ENCODE results near the gene POU4F3.

The POU4F3 gene

DNA sequence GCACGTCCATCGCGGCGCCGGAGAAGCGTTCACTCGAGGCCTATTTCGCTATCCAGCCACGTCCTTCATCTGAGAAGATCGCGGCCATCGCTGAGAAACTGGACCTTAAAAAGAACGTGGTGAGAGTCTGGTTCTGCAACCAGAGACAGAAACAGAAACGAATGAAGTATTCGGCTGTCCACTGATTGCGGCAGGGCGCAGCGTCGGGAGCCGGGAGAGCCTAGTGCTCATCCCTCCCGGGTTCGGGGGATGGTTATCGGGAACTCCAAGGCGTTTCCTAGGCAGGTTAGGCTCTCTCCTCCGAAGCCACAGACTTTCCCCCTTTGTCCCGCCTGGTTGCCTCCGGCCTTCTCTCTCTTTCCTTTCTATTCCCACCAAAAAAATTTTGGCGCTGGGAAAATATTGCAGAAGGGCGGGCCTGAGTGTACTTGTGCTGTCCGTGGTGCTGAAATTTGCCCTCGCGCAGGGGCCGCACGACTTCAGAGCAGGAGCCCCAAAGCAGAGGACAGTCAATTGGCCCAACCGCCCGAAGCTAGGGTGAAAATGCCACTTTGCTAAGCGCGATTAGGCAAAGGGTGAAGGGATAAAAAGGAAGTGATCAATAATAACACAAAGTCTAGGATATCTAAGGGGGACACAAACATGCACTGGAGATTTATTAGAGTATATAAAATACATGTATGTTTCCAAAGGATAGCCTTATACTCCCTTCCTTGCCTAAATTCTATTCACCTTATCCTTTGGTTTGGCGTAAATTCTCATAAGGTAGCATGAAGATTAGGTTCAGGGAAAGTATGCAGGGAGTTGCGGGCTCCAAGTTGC is 1.8 kb downstream of the POU4F3 start:
- peaks cover 100% of the 10 kb centered on the region for H3K27me3 ChIP-seq (ENCODE audit: control insufficient read depth, insufficient read depth, low read length)
- H3K9ac ChIP-seq (ENCODE audit: low read depth, low read length) = no peak overlapping the region
- no peaks in the 10 kb centered on the region for H3K36me3 ChIP-seq (ENCODE audit: control insufficient read depth, insufficient read depth, low read length)
- no peaks in the 10 kb centered on the region for H3K9me3 ChIP-seq (ENCODE audit: control insufficient read depth, insufficient read depth, low read length)
- peak overlapping the region; percentile 54 for H3K4me3 ChIP-seq (ENCODE audit: low read depth, low read length)
- peaks cover 4% of the 10 kb centered on the region for H3K4me1 ChIP-seq (ENCODE audit: control insufficient read depth, insufficient read depth, low read length)

DNA sequence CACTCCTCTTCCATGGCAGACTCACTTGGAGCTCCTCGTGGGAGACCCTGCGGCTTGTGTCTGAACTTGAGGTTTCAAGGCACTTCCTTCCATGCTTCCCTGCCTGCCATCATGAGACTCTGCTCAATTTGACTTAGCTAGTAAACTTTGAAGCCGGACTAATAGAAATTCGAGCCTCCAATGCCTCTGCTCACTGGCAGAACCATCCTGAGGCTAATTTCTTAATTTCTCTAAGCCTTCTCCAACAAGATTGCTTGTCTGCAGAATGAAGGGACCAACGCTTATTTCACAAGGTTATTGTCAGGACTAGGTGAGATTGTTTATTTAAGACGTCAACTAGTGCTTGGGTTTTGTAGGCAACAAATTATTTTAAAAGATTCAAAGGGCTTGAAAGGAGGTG is 3.2 kb downstream of the POU4F3 start:
- peak overlapping the region; percentile 26 for H3K4me3 ChIP-seq (ENCODE audit: low read depth, low read length)
- no peaks in the 10 kb centered on the region for H3K9me3 ChIP-seq (ENCODE audit: control insufficient read depth, insufficient read depth, low read length)
- peaks cover 100% of the 10 kb centered on the region for H3K27me3 ChIP-seq (ENCODE audit: control insufficient read depth, insufficient read depth, low read length)
- peaks cover 4% of the 10 kb centered on the region for H3K4me1 ChIP-seq (ENCODE audit: control insufficient read depth, insufficient read depth, low read length)
- H3K9ac ChIP-seq (ENCODE audit: low read depth, low read length) = no peak overlapping the region
- no peaks in the 10 kb centered on the region for H3K36me3 ChIP-seq (ENCODE audit: control insufficient read depth, insufficient read depth, low read length)

DNA sequence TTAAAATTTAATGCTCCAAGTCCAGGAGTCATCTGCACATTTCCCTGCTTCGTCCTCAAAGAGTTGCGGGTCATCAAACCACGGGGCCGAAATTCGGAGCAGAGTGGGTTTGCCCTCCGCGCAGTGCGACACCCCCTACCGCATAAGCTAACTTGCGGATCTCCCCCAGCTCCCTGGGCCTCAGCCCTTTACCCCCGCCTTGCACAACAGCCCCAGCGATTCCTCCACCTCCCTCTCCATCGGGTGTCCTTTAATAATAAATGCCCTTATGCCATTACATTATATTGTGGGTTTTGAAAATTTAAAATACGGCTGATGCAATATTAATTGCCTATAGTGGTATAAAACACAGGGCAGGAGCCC is 3.9 kb downstream of the POU4F3 start:
- H3K36me3 ChIP-seq (ENCODE audit: control insufficient read depth, insufficient read depth, low read length) = no peaks in the 10 kb centered on the region
- H3K9me3 ChIP-seq (ENCODE audit: control insufficient read depth, insufficient read depth, low read length) = no peaks in the 10 kb centered on the region
- no peak overlapping the region for H3K9ac ChIP-seq (ENCODE audit: low read depth, low read length)
- peak overlapping the region; percentile 26 for H3K4me3 ChIP-seq (ENCODE audit: low read depth, low read length)
- peaks cover 4% of the 10 kb centered on the region for H3K4me1 ChIP-seq (ENCODE audit: control insufficient read depth, insufficient read depth, low read length)
- H3K27me3 ChIP-seq (ENCODE audit: control insufficient read depth, insufficient read depth, low read length) = peaks cover 100% of the 10 kb centered on the region

DNA sequence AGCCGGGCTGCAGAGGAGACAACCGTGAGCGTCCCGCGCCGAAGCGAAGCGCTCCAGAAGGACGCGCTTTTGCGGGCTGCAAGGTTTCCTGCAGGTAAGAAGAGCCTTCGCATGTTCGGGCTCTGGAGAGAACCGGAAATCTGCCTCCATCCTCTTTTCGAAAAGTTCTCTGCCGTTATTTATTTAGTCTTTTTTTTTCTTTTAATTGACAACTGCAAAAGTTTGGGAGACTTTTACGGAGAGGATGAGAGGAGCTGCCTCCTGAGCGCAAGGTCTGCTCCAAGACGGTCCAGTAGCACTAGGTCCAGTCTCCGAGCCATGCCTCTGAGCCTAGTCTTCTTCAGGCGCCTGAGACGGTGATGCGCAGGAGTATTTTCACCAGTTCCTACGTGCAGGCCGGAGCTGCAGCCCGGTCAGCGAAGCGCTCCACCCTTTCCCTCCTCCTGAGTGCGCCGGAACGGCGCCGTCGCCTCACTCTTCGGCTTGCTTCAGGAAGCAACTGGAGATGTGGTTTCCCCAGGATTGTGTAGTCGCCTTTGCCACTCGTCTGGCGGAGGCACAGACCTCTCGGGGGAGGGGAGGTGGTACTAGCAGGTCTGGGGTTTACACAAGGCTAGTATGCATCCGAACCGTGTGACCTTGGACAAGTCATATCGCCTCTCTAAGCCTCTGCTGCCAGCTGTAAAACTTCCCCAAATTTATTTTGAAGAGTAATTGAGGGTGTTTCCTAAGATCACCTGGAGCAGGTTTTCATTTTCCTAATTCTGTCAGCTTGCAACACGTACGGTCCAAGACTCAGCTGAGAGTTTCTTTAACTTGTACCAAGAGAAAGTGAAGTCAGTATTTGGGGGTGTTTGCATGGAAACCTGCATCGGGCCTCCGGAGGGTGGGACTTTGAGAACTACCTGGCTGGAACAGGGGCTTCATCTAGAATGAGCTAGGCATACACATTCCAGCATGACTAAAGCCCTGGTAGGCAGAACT is 4.5 kb downstream of the POU4F3 start:
- peaks cover 4% of the 10 kb centered on the region for H3K4me1 ChIP-seq (ENCODE audit: control insufficient read depth, insufficient read depth, low read length)
- H3K9ac ChIP-seq (ENCODE audit: low read depth, low read length) = no peak overlapping the region
- H3K27me3 ChIP-seq (ENCODE audit: control insufficient read depth, insufficient read depth, low read length) = peaks cover 100% of the 10 kb centered on the region
- H3K36me3 ChIP-seq (ENCODE audit: control insufficient read depth, insufficient read depth, low read length) = no peaks in the 10 kb centered on the region
- no peaks in the 10 kb centered on the region for H3K9me3 ChIP-seq (ENCODE audit: control insufficient read depth, insufficient read depth, low read length)
- H3K4me3 ChIP-seq (ENCODE audit: low read depth, low read length) = peak overlapping the region; percentile 27

DNA sequence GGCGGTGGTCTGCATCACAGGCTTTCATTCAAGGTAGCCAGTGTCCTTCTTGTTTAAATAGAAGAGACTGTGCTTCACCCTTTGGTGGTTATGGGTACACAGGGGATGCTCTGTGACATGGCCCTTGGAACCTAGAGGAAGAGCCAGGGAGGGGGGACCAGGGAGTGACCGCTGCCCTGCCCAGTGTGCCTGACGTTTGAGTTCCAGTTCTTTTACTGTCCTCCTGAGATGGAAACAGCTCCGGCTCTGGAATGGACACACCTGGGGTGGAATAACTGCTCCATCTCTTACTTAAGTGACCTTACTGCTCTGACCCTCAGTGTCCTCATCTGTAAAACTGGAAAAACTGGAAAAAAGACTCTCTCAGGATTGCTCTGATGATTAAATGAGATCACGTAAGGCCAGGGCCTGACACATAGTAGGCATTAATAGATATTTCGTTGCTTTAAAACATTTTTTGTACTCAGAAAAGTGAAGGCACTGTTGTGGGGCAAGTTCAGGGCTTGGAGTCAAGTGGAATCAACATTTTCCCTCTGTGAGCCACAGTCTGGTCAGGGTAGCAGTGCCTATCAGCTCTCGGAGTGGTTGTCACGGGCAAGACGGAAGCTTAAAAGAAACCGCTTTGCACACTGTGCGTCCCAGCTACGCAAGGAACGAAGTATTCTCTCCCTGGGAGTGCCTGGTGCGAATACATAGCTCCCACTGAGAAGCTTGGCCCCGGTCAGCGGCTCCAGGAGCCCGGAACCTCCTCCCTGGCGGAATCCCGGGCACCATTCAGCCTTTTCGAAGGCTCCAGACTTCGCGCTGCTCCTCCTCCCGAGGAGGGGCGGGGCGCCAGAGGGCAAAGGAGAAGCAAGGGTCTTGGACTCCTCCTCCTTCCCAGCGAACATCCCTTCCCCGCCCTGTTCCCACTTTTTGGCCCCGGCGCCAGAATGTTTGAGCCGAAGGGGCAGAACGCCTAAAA is 5.8 kb downstream of the POU4F3 start:
- peak overlapping the region; percentile 51 for H3K4me3 ChIP-seq (ENCODE audit: low read depth, low read length)
- H3K4me1 ChIP-seq (ENCODE audit: control insufficient read depth, insufficient read depth, low read length) = peaks cover 4% of the 10 kb centered on the region
- H3K9ac ChIP-seq (ENCODE audit: low read depth, low read length) = no peak overlapping the region
- H3K36me3 ChIP-seq (ENCODE audit: control insufficient read depth, insufficient read depth, low read length) = no peaks in the 10 kb centered on the region
- H3K27me3 ChIP-seq (ENCODE audit: control insufficient read depth, insufficient read depth, low read length) = peaks cover 100% of the 10 kb centered on the region
- H3K9me3 ChIP-seq (ENCODE audit: control insufficient read depth, insufficient read depth, low read length) = no peaks in the 10 kb centered on the region

DNA sequence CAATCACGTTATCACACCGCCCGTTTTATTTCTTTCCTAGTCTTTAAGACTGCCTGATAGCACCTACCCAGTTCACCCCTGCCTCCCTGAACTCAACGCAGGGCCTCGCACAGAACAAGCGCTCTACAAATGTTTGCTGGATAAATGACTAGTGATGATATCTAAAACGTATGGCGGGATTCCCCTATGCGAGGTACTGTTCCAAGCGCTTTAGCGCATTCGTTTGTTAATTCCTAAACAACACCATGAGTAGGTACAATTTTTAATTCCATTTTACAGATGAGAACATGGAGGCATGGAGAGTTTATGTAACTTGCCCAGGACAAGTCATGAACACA is 6.6 kb downstream of the POU4F3 start:
- Histone ChIP-seq H3K9ac (ENCODE audit: low read depth, low read length) (no peak overlapping the region), H3K4me1 (ENCODE audit: control insufficient read depth, insufficient read depth, low read length) (peaks cover 4% of the 10 kb centered on the region), H3K27me3 (ENCODE audit: control insufficient read depth, insufficient read depth, low read length) (peaks cover 97% of the 10 kb centered on the region), H3K4me3 (ENCODE audit: low read depth, low read length) (peak overlapping the region; percentile 51), H3K9me3 (ENCODE audit: control insufficient read depth, insufficient read depth, low read length) (no peaks in the 10 kb centered on the region), H3K36me3 (ENCODE audit: control insufficient read depth, insufficient read depth, low read length) (no peaks in the 10 kb centered on the region)

DNA sequence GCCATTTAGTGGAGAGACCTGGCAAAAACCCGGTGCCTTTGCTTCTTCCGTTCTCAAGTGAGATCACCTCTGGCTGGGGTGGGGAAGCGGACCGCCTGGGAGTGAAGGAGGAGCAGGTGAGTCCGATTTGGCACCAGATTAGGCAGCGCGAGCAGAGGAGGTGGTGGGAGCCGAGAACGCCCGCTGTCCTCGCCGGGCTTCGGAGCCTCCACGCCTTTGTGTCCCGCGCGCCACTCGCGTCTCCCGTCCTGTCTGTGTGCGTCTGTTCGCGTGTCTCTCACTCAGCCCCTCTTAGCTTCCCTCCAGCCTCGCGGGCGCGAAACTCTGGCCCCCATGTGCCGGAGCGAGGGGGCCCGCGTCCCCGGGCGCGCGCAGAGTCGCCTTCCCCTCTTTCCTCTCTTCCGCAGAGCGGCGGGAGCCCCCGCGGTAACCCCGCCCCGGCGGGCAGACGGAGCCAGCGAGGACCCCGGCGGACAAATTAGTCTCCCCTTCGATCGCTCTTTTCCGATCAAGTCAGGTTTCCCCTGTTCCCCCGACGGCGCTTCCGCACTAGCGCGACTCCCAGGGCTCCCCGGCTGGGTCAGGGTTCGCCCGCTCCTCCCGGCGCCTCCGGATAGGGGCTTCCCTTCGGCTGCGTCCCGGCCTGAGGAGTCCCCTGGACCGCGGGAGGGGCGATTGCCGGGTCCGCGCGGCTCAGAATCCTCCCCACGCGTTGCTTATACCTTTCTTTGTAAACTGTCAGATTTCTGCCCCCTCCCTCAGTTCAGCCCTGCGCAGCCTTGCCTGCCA is 7.1 kb downstream of the POU4F3 start:
- no peaks in the 10 kb centered on the region for H3K36me3 ChIP-seq (ENCODE audit: control insufficient read depth, insufficient read depth, low read length)
- H3K4me1 ChIP-seq (ENCODE audit: control insufficient read depth, insufficient read depth, low read length) = peaks cover 4% of the 10 kb centered on the region
- no peaks in the 10 kb centered on the region for H3K9me3 ChIP-seq (ENCODE audit: control insufficient read depth, insufficient read depth, low read length)
- peaks cover 94% of the 10 kb centered on the region for H3K27me3 ChIP-seq (ENCODE audit: control insufficient read depth, insufficient read depth, low read length)
- no peak overlapping the region for H3K9ac ChIP-seq (ENCODE audit: low read depth, low read length)
- H3K4me3 ChIP-seq (ENCODE audit: low read depth, low read length) = peak overlapping the region; percentile 51

DNA sequence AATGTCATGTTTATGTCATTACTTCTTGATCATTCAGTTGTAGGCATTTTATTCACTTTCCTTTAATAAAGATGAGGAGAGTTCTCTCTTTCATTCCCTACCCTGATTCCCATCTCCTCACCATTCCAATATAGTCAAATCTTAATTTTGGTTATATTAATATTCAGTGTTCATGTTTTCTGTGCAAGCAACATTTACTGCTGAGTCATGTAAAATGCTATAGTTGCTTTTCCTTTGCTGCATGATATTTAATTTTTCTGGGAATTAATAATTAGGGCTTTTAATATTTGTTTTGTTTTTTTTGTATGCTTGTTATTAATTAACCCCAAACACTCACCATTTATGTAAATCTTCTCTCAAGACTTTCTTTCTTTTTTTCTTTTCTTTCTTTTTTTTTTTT is 18.5 kb downstream of the POU4F3 start:
- H3K4me3 ChIP-seq (ENCODE audit: low read depth, low read length) = no peak overlapping the region
- H3K9me3 ChIP-seq (ENCODE audit: control insufficient read depth, insufficient read depth, low read length) = no peaks in the 10 kb centered on the region
- H3K27me3 ChIP-seq (ENCODE audit: control insufficient read depth, insufficient read depth, low read length) = no peaks in the 10 kb centered on the region
- H3K9ac ChIP-seq (ENCODE audit: low read depth, low read length) = no peak overlapping the region
- no peaks in the 10 kb centered on the region for H3K36me3 ChIP-seq (ENCODE audit: control insufficient read depth, insufficient read depth, low read length)
- H3K4me1 ChIP-seq (ENCODE audit: control insufficient read depth, insufficient read depth, low read length) = no peaks in the 10 kb centered on the region

DNA sequence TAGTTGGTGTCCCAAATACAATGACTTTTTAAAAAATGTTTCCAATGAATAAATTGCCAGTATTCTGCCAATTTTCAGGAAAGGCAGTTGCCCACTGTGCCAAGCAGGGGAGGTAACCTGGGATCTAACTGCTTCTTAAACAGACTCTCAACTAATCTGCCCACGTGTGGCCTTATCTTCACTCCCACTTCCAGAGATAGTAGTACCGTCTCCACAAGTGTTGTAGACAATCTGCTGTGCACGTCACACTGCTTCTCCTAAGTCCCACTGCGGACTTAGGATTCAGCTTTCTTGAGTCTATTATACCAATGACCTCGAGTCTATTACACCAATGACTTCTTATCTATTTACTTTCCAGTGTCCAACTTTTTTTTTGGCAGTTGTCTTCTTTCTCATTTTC is 21.2 kb downstream of the POU4F3 start:
- Histone ChIP-seq H3K9me3 (ENCODE audit: control insufficient read depth, insufficient read depth, low read length) (no peaks in the 10 kb centered on the region), H3K36me3 (ENCODE audit: control insufficient read depth, insufficient read depth, low read length) (no peaks in the 10 kb centered on the region), H3K9ac (ENCODE audit: low read depth, low read length) (no peak overlapping the region), H3K27me3 (ENCODE audit: control insufficient read depth, insufficient read depth, low read length) (peaks cover under 1% of the 10 kb centered on the region), H3K4me3 (ENCODE audit: low read depth, low read length) (no peak overlapping the region), H3K4me1 (ENCODE audit: control insufficient read depth, insufficient read depth, low read length) (no peaks in the 10 kb centered on the region)

DNA sequence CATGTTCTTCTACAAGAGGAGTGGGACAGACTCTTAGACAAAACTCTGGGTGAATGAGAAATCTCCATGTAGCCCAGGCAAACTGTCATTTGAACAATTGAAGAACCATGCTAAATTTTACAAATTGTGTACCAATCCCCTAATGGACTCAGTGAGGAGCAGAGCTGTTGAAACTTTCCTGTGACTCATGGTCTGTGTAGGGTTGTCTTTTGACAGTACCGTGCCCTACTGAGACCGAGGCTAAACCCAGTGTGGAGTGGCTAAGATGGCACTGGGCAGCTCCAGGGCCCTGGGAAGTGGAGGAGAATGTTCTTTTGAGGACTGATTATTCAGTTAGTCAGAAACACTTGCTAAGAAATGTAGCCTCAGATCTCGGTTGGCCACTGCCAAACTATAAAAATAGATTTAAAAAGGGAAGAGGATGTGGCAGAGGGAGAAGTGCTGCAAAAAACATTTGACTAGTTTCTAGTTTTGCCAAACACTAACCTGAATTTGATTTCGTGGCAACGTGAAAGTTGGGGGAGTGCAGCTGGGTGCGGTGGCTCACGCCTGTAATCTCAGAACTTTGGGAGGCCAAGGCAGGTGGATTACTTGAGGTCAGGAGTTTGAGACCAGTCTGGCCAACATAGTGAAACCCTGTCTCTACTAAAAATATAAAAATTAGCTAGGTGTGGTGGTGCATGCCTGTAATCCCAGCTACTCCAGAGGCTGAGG is 24.7 kb downstream of the POU4F3 start:
- Histone ChIP-seq H3K27me3 (ENCODE audit: control insufficient read depth, insufficient read depth, low read length) (peaks cover 7% of the 10 kb centered on the region), H3K4me3 (ENCODE audit: low read depth, low read length) (no peak overlapping the region), H3K9me3 (ENCODE audit: control insufficient read depth, insufficient read depth, low read length) (no peaks in the 10 kb centered on the region), H3K4me1 (ENCODE audit: control insufficient read depth, insufficient read depth, low read length) (peaks cover 2% of the 10 kb centered on the region), H3K36me3 (ENCODE audit: control insufficient read depth, insufficient read depth, low read length) (no peaks in the 10 kb centered on the region), H3K9ac (ENCODE audit: low read depth, low read length) (no peak overlapping the region)

Data from iPS-15b (cell line).